HepG2 (cell line): ENCODE results near the gene IQCC. TPM values are rescaled to one million over a fixed set of nuclear protein-coding genes. Genes with fewer than 3 reads are reported as not detected.
A peak's percentile ranks its signal among the peaks of the same experiment; 100 is the strongest.

Experiments
- CENPT ChIP-seq: sonication (generic); formaldehyde crosslinking; IDR thresholded peaks from 2 replicates; pipeline ENCODE4 v1.8.0; 2022; ENCODE audit warnings: low read depth, mild to moderate bottlenecking, moderate library complexity, missing genetic modification reagents
- DMAP1 ChIP-seq: IDR thresholded peaks from 2 replicates; pipeline ENCODE4 v1.6.1; 2016
- HOXA5 ChIP-seq: sonication (generic); formaldehyde crosslinking; IDR thresholded peaks from 2 replicates; pipeline ENCODE4 v1.4.0; 2020; ENCODE audit warnings: missing genetic modification reagents
- KDM4B ChIP-seq: sonication (generic); formaldehyde crosslinking; IDR thresholded peaks from 2 replicates; pipeline ENCODE4 v1.4.0; 2020; ENCODE audit warnings: missing genetic modification reagents
- SAP130 ChIP-seq: IDR thresholded peaks from 2 replicates; pipeline ENCODE4 v1.6.1; 2016; ENCODE audit warnings: low read depth
- ZNF333 ChIP-seq: sonication (generic); formaldehyde crosslinking; IDR thresholded peaks from 2 replicates; pipeline ENCODE4 v1.4.0; 2020; ENCODE audit warnings: mild to moderate bottlenecking, missing genetic modification reagents, borderline replicate concordance
- polyA plus RNA-seq, 8 experiments: library from polyadenylated mRNA; depleted of rRNA in 3 of 8; stranded (reverse) in 7 of 8; unstranded in 1 of 8; fragments of >200 nt; fragmentation: Illumina TruSeq in 4 of 8; extraction: Trizol in 4 of 8; gene quantifications; 2 replicates each; pipeline versions ENCODE4 v1.2.1 to v1.2.3, GENCODE V29; 2011 to 2016; ENCODE audit warnings: low read depth in 4 of 8, missing spikeins in 1 of 8, mixed read lengths in 1 of 8; ENCODE audit not compliant: insufficient read depth in 1 of 8
- total RNA-seq, 5 experiments: library from RNA; depleted of rRNA; stranded (reverse); fragments of >200 nt; fragmentation: Illumina TruSeq; extraction: Trizol; gene quantifications; 2 replicates each; pipeline ENCODE4 v1.2.3, GENCODE V29; 2016; ENCODE audit warnings: low read depth in 1 of 5
- TF ChIP-seq, protein P1 (sequence below): sonication (generic); formaldehyde crosslinking; IDR thresholded peaks from 2 replicates; pipeline ENCODE4 v1.5.0; 2020; ENCODE audit warnings: mild to moderate bottlenecking, missing genetic modification reagents, borderline replicate concordance
- TF ChIP-seq, protein P2 (sequence below): sonication (generic); formaldehyde crosslinking; IDR thresholded peaks from one replicate; pipeline ENCODE4 v1.5.1; 2020; ENCODE audit warnings: mild to moderate bottlenecking, missing genetic modification reagents; ENCODE audit errors: not compliant biosample characterization
- TF ChIP-seq, protein P3 (sequence below): sonication (generic); formaldehyde crosslinking; IDR thresholded peaks from 2 replicates; pipeline ENCODE4 v1.4.0; 2020; ENCODE audit warnings: missing genetic modification reagents, borderline replicate concordance

IQCC gene
- total and polyA plus RNA-seq, 2 of the 13 experiments (the other 11 are each of a cell fraction or from before 2014, with no cell fraction given) = 1.7 to 3.0 TPM

DNA sequence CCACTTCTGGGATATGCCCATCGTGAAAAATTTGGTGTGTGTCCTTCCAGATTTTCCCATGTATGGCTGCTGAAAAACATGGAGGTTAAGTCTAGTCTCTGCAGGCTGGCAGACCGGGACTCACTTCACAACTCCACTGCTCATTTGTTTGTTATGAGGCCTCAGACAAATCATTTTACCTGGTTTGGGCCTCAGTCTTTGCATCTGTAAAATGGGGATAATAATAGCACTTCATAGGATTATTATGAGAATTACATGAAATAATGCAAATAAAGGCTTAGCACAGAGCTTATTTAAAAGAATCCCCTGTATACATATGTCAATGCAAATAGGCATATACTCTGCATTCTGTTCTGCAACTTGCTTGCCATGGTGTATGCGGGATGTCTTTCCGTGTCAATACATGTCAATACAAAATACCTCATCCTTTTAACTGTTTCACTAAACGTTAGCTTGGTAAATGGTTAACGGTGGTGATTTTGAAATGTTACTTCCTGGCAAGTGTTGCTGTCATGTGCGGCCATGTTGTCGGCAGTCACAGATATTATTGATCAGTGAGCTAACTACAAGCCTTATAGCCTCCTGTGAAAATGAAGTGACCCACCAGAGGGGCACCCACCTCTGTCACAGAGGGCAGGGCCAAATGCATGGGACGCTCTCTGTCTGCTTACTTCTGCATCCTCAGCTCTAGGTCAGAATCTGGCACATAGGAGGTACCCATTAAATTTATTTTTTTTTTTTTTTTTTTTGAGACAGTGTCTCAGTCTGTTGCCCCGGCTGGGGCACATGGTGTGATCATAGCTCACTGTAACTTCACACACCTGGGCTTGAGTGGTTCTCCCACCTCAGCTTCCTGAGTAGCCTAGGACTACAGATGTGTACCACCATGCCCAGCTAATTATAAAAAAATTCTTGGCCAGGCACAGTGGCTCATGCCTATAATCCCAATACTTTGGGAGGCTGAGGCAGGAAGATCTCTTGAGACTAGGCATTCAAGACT is 49.9 kb downstream of the IQCC start (continued):
- TF ChIP-seq, protein P1, sequence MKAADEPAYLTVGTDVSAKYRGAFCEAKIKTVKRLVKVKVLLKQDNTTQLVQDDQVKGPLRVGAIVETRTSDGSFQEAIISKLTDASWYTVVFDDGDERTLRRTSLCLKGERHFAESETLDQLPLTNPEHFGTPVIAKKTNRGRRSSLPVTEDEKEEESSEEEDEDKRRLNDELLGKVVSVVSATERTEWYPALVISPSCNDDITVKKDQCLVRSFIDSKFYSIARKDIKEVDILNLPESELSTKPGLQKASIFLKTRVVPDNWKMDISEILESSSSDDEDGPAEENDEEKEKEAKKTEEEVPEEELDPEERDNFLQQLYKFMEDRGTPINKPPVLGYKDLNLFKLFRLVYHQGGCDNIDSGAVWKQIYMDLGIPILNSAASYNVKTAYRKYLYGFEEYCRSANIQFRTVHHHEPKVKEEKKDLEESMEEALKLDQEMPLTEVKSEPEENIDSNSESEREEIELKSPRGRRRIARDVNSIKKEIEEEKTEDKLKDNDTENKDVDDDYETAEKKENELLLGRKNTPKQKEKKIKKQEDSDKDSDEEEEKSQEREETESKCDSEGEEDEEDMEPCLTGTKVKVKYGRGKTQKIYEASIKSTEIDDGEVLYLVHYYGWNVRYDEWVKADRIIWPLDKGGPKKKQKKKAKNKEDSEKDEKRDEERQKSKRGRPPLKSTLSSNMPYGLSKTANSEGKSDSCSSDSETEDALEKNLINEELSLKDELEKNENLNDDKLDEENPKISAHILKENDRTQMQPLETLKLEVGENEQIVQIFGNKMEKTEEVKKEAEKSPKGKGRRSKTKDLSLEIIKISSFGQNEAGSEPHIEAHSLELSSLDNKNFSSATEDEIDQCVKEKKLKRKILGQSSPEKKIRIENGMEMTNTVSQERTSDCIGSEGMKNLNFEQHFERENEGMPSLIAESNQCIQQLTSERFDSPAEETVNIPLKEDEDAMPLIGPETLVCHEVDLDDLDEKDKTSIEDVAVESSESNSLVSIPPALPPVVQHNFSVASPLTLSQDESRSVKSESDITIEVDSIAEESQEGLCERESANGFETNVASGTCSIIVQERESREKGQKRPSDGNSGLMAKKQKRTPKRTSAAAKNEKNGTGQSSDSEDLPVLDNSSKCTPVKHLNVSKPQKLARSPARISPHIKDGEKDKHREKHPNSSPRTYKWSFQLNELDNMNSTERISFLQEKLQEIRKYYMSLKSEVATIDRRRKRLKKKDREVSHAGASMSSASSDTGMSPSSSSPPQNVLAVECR (CRISPR knock-in tag) = peak; percentile 24; the same call in 1 of the 2 replicates
- TF ChIP-seq SAP130 (CRISPR knock-in tag) = 0 out of 2 replicates have a peak, but pooled peaks have one; percentile 49
- TF ChIP-seq CENPT (CRISPR knock-in tag) = no peak
- no peak for TF ChIP-seq DMAP1 (CRISPR knock-in tag)
- no peak for TF ChIP-seq ZNF333 (CRISPR knock-in tag)
- TF ChIP-seq, protein P2, sequence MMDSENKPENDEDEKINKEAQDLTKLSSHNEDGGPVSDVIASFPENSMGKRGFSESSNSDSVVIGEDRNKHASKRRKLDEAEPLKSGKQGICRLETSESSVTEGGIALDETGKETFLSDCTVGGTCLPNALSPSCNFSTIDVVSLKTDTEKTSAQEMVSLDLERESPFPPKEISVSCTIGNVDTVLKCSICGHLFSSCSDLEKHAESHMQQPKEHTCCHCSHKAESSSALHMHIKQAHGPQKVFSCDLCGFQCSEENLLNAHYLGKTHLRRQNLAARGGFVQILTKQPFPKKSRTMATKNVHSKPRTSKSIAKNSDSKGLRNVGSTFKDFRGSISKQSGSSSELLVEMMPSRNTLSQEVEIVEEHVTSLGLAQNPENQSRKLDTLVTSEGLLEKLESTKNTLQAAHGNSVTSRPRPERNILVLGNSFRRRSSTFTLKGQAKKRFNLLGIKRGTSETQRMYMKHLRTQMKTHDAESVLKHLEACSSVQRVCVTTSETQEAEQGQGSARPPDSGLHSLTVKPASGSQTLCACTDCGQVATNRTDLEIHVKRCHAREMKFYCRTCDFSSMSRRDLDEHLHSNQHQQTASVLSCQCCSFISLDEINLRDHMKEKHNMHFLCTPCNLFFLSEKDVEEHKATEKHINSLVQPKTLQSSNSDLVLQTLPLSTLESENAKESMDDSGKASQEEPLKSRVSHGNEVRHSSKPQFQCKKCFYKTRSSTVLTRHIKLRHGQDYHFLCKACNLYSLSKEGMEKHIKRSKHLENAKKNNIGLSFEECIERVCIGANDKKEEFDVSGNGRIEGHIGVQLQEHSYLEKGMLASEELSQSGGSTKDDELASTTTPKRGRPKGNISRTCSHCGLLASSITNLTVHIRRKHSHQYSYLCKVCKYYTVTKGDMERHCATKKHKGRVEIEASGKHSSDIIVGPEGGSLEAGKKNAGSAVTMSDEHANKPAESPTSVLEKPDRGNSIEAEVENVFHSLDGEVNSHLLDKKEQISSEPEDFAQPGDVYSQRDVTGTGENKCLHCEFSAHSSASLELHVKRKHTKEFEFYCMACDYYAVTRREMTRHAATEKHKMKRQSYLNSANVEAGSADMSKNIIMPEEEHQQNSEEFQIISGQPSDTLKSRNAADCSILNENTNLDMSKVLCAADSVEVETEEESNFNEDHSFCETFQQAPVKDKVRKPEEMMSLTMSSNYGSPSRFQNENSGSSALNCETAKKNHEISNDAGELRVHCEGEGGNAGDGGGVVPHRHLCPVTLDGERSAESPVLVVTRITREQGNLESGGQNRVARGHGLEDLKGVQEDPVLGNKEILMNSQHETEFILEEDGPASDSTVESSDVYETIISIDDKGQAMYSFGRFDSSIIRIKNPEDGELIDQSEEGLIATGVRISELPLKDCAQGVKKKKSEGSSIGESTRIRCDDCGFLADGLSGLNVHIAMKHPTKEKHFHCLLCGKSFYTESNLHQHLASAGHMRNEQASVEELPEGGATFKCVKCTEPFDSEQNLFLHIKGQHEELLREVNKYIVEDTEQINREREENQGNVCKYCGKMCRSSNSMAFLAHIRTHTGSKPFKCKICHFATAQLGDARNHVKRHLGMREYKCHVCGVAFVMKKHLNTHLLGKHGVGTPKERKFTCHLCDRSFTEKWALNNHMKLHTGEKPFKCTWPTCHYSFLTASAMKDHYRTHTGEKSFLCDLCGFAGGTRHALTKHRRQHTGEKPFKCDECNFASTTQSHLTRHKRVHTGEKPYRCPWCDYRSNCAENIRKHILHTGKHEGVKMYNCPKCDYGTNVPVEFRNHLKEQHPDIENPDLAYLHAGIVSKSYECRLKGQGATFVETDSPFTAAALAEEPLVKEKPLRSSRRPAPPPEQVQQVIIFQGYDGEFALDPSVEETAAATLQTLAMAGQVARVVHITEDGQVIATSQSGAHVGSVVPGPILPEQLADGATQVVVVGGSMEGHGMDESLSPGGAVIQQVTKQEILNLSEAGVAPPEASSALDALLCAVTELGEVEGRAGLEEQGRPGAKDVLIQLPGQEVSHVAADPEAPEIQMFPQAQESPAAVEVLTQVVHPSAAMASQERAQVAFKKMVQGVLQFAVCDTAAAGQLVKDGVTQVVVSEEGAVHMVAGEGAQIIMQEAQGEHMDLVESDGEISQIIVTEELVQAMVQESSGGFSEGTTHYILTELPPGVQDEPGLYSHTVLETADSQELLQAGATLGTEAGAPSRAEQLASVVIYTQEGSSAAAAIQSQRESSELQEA (CRISPR knock-in tag) = no peak
- TF ChIP-seq KDM4B (CRISPR knock-in tag) = no peak
- TF ChIP-seq, protein P3, sequence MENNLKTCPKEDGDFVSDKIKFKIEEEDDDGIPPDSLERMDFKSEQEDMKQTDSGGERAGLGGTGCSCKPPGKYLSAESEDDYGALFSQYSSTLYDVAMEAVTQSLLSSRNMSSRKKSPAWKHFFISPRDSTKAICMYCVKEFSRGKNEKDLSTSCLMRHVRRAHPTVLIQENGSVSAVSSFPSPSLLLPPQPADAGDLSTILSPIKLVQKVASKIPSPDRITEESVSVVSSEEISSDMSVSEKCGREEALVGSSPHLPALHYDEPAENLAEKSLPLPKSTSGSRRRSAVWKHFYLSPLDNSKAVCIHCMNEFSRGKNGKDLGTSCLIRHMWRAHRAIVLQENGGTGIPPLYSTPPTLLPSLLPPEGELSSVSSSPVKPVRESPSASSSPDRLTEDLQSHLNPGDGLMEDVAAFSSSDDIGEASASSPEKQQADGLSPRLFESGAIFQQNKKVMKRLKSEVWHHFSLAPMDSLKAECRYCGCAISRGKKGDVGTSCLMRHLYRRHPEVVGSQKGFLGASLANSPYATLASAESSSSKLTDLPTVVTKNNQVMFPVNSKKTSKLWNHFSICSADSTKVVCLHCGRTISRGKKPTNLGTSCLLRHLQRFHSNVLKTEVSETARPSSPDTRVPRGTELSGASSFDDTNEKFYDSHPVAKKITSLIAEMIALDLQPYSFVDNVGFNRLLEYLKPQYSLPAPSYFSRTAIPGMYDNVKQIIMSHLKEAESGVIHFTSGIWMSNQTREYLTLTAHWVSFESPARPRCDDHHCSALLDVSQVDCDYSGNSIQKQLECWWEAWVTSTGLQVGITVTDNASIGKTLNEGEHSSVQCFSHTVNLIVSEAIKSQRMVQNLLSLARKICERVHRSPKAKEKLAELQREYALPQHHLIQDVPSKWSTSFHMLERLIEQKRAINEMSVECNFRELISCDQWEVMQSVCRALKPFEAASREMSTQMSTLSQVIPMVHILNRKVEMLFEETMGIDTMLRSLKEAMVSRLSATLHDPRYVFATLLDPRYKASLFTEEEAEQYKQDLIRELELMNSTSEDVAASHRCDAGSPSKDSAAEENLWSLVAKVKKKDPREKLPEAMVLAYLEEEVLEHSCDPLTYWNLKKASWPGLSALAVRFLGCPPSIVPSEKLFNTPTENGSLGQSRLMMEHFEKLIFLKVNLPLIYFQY (CRISPR knock-in tag) = no peak
- TF ChIP-seq HOXA5 = no peak
